Measurements from ENCODE around the gene BST1.

Gene BST1

DNA sequence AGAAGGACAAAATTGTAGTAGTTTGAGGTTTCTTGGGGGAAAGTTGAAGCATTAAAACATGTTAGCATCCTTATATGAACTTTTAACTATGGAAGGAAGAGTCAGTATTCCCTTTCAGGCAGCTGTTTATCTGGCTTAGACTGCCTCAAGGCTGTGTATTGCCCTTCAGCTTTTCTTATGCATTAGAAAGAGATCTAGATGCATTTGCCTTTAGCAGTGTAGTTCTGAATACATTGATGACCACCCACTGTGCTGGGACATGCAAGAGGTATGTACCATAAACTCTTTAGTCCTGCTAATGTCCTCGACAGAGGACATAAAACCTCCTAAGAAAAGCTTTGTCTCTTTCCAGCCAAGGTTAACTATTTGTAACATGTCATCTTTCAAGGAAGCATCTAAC is 18.4 kb upstream of the BST1 start:
- TF ChIP-seq ZNF274 (IDR thresholded peaks at IDR 0.05; ENCODE audit: low read depth, low read length) = no peak
- H3K4me3 ChIP-seq (ENCODE audit: low read length) = no peak overlapping the region

DNA sequence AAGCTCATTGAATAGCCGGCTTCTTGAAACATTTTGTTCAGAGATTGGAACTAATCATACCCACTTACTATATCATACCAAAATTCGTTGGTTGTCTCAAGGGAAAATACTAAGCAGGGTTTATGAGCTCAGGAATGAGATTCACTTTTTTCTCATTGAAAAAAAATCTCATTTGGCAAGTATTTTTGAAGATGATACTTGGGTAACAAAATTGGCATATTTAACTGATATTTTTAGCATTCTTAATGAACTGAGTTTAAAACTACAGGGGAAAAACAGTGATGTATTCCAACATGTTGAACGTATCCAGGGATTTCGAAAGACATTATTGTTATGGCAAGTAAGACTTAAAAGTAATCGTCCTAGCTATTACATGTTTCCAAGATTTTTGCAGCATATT is 14.8 kb upstream of the BST1 start:
- no peak overlapping the region for H3K4me3 ChIP-seq (ENCODE audit: low read length)
- no peak for TF ChIP-seq ZNF274 (IDR thresholded peaks at IDR 0.05; ENCODE audit: low read depth, low read length)

DNA sequence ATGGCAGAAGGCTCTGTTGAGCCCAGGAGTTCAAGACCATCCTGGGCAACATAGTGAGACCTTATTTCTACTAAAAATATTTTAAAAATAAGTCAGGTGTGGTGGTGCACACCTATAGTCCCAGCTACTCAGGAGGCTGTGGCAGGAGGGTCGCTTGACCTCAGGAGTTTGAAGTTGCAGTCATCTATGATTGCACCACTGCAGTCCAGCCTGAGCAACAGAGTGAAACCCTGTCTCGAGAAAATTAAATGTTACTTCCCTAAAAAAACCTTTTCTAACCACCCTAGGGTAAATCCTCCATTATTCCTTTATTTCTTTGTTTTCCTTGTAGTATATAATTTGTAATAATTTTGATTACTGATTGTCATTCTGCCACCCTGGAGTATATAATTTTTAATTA is 13.3 kb upstream of the BST1 start:
- no peak overlapping the region for H3K4me3 ChIP-seq (ENCODE audit: low read length)
- TF ChIP-seq ZNF274 (IDR thresholded peaks at IDR 0.05; ENCODE audit: low read depth, low read length) = no peak

DNA sequence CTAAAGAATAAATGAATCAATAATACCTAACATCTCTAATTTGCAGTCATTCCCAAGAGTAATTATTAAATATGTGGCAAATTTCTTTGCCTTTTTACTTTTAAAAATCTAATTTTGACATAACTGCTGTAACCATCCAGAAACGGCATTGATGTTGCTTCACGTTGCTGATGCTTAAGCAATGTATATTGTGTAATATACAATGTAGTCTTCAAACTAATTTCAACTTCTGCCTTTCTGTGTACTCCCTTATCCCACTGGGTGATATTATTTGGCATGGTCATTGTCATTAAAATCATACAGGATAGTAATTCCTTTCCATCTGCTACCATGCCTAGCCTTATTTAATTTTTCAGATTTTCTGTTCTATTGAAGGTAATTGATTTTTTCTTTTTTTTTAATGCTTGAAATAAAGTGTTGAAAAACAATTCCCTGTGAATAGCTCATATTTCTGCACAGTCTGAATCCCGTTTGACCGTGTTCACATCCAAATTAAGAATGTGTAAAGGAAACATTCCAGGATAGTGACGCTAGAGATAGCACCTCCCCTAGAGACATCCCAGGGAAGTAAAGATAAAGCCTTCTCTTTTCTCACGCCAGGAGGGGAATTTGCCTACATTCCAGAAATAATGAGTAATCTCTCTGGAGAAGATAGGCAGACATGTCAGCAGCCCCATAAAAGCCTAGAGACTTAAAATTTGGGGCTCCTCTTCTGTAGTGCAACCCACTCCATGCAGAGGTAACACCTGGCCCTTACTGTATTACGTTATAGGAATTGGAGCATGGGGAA is 12.7 kb upstream of the BST1 start:
- TF ChIP-seq ZNF274 (IDR thresholded peaks at IDR 0.05; ENCODE audit: low read depth, low read length) = no peak
- H3K4me3 ChIP-seq (ENCODE audit: low read length) = no peak overlapping the region

DNA sequence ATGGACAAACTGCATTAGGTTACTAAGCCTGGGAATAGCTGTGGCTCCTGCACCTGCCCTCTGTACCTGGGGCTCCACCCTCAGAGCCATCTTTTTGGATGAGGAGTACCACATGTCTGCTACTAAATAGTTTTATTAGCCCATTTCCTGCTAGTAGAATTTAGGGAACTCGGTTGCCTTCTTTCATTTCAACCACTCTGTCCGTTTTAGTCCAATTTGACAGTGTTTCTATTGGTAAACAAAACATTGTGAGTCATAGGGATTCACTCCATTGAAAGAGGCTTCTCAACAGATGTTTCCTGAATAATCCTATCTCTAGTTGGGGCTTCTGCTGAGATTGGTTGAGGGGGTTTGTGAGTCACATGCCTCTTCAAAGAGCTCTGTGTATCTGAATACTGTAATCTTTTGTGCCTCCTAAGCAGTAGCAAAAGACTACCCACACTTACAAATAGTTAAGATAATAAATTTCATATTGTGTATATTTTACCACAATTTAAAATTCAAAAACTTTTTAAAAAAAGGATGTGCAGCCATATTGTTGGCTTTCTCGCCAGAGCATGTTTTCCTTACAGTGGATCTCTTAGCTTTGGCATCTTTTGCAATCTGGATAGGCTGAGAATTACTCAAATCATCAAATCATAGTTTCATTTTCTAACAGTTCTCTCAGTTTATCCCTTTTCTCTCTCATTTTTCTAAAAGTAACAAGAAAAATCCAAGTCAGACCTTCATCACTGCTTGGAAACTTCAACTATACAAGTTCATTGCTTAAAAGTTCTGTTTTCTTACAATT is 11.3 kb upstream of the BST1 start:
- H3K4me3 ChIP-seq (ENCODE audit: low read length) = no peak overlapping the region
- no peak for TF ChIP-seq ZNF274 (IDR thresholded peaks at IDR 0.05; ENCODE audit: low read depth, low read length)

DNA sequence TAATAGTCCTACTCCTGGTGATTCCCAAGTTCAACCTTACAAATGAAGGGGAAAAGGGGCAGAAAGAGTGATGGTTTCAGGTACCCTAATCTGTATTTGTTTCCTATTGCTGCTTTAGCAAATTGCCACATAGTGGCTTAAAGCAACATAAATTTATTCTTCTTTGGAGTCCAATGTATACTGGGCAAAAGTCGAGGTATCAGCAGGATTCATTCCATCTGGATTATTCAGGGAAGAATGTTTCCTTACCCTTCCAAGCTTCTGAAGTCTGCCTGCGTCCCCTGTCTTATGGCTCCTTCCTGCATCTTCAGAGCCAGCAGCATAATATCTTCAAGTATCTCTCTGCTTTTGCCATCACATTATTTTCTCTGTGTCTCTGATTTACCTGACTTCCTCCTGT is 10.3 kb upstream of the BST1 start:
- H3K4me3 ChIP-seq (ENCODE audit: low read length) = no peak overlapping the region
- no peak for TF ChIP-seq ZNF274 (IDR thresholded peaks at IDR 0.05; ENCODE audit: low read depth, low read length)

DNA sequence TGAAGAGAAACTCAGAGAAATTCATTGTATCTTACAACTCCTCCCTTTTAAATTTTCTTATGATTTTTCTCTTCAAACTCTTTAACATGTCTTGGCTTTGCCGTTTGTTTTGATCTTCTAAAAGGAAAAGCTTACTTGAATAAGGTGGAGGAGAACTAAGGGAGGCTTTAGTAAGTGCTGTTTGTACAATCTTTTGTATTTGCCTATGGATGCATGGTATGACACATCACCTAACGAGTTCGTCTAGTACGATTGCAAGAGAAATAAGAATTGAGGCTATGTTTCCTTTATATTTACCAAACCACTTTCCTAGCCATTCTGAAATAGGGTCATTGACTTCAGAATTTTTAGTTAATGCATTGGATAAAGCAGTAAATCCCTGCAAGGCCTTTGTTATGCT is 8.4 kb upstream of the BST1 start:
- TF ChIP-seq ZNF274 (IDR thresholded peaks at IDR 0.05; ENCODE audit: low read depth, low read length) = no peak
- H3K4me3 ChIP-seq (ENCODE audit: low read length) = no peak overlapping the region

DNA sequence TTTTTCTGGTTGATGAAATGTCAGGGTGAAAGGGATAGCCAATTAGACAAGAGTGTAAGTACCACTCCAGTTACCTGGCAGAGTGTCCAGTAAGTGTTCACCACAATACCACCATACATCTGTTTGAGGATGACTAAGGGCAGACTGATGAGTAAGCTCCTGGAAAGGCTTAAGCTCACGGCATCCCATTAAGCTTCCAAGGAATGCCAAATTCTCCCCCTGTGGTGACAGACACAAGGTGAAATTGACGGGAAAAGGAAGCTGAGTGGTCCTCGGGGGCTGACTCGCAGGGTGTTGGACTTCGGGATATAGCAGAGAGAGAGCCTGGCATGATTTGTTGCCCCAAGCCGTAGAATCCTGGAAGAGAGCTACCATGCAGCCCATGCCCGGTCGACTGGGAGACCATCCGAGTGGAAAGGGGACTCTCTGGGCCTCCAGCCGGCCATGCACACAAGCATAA is 7.6 kb upstream of the BST1 start:
- TF ChIP-seq ZNF274 (IDR thresholded peaks at IDR 0.05; ENCODE audit: low read depth, low read length) = no peak
- H3K4me3 ChIP-seq (ENCODE audit: low read length) = no peak overlapping the region

DNA sequence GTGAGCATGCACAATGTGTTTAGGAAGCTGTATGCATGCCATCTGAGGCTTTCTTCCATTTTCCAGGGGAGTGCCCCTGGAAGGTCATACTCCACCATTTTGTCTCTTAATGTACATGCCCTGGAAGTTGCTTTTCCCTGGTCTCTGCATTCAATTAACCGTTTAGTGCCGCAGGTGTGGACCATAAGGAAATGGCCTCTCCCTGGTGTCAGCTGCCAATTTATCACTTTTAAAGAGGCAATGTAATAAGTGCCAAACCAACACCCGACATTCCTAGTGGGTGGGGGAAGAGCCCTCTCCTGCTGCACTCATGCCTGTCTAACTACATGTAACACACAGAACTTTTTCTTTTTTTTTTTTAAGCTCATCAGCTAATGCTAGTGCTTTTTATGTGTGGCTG is 7.1 kb upstream of the BST1 start:
- H3K4me3 ChIP-seq (ENCODE audit: low read length) = no peak overlapping the region
- no peak for TF ChIP-seq ZNF274 (IDR thresholded peaks at IDR 0.05; ENCODE audit: low read depth, low read length)

DNA sequence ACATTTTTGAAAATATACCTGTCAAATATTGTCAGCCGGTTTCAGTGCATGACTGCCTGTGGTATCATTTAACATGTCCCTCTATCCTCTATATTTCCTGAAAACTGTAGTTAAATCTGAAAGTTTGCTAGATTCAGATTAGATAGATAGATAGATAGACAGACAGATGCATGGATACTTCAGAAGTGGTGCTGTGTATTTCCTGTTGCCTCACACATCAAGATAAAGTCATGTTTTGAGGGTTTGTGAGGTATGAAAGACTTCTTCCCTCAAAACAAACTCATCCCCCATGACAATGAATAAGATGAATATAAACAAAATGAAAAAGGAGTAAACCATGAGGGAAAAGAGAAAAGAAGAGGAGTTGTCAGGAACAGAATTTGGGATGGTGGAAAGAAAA is 6.0 kb upstream of the BST1 start:
- no peak overlapping the region for H3K4me3 ChIP-seq (ENCODE audit: low read length)
- TF ChIP-seq ZNF274 (IDR thresholded peaks at IDR 0.05; ENCODE audit: low read depth, low read length) = no peak

DNA sequence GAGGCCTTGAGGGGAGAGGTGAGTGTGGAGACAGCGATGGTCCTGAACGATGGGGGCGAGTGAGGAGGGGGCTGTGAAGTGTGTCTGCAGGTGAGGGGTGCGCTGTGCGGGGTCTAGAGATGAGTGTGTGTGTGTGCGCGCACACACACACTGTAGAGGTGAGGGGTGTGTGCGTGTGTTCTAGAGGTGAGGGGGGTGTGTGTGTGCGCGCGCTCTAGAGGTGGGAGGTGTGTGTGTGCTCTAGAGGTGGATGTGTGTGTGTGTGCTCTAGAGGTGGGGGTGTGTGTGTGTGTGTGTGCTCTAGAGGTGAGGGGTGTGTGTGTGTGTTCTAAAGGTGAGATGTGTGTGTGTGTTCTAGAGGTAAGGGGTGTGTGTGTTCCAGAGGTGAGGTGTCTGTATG is 574 bp downstream of the BST1 start:
- H3K4me3 ChIP-seq (ENCODE audit: low read length) = no peak overlapping the region
- TF ChIP-seq ZNF274 (IDR thresholded peaks at IDR 0.05; ENCODE audit: low read depth, low read length) = no peak

DNA sequence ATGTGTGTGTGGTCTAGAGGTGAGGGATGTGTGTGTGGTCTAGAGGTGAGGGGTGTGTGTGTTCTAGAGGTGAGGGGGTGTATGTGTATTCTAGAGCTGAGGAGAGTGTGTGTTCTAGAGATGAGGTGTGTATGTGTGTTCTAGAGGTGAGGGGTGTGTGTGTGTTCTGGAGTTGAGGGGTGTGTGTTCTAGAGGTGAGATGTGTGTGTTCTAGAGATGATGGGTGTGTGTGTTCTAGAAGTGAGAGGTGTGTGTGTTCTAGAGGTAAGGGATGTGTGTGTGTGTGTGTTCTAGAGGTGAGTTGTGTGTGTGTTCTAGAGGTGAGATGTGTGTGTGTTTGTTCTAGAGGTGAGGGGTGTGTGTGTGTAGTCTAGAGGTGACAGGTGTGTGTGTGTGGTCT is 1.3 kb downstream of the BST1 start:
- TF ChIP-seq ZNF274 (IDR thresholded peaks at IDR 0.05; ENCODE audit: low read depth, low read length) = no peak
- H3K4me3 ChIP-seq (ENCODE audit: low read length) = no peak overlapping the region

DNA sequence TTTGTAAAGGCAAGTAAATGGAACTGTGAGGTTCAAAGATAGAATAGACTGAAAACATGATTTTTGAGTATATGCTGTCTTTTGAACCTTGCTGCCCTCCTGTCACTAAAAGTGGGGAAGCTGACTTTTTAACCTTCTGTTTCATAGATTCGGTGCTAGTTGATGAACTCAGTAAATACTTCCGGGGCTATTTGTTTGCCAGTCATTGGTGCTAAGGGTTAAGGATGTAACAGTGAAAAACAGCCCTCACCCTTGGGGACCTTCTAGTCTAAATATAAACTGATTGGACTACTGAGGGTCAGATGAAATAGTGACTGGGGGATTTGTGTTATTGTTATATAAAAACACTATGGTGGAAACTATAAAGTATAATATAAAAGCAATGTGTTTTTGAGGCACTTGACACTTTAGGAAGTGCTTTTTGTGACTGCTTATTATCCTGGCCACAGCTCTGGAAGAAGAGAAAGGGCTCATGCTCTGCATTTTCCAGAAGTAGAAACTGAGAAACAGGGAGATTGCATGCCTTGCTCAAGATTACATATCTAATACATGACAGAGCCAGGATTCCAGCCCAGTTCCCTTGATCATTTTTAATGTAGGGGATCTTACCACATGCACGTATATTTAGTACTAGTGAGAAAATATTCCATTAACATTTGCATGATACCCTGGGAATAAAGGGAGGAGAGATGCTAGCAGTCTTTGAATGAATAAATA is 3.9 kb downstream of the BST1 start:
- TF ChIP-seq ZNF274 (IDR thresholded peaks at IDR 0.05; ENCODE audit: low read depth, low read length) = no peak
- no peak overlapping the region for H3K4me3 ChIP-seq (ENCODE audit: low read length)

DNA sequence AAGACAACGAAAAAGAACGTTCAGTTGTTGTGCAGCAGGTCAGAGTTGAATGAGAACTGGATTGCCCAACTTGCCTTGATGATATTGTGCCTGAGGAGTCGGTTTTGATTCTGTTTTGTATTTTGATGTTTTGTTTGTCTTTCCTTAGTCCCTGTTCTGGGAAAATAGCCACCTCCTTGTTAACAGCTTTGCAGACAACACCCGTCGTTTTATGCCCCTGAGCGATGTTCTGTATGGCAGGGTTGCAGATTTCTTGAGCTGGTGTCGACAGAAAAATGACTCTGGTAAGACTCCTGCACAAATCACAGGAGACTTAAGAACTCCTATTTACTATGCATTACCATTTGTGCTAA is 4.5 kb downstream of the BST1 start:
- H3K4me3 ChIP-seq (ENCODE audit: low read length) = no peak overlapping the region
- no peak for TF ChIP-seq ZNF274 (IDR thresholded peaks at IDR 0.05; ENCODE audit: low read depth, low read length)

DNA sequence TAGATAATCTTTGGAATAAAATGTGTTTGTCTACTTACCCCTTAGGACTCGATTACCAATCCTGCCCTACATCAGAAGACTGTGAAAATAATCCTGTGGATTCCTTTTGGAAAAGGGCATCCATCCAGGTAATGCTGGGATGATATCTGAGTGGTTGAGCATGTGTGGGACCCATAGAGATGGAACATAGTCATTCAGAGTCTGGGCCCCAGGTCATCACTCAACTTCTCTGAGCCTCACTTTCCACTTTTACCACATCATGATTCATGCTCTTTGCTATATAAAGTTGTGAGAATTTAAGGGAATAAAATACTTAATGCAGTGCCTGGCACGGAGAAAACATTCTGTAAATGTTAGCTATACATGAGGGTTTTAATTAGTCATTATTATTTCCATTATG is 8.9 kb downstream of the BST1 start:
- H3K4me3 ChIP-seq (ENCODE audit: low read length) = no peak overlapping the region
- TF ChIP-seq ZNF274 (IDR thresholded peaks at IDR 0.05; ENCODE audit: low read depth, low read length) = no peak
